NCI-H1694 treated with DMSO at 0.1 percent for 48 hours (cell line): ENCODE data around the gene ENTPD2.
A peak's percentile ranks its signal among the peaks of the same experiment; 100 is the strongest.

Source experiments
- DNase-seq: peaks from one replicate; lab custom pipeline; 2025; lab: John Stamatoyannopoulos, UW

ENTPD2 gene

GRCh38 chr9:137053944-137054931, at the start of gene ENTPD2:
TSS of gene ENTPD2 (minus strand) at chr9:137054061. CDS start at chr9:137053997, 64 bp downstream.
- no peak for DNase-seq

DNA sequence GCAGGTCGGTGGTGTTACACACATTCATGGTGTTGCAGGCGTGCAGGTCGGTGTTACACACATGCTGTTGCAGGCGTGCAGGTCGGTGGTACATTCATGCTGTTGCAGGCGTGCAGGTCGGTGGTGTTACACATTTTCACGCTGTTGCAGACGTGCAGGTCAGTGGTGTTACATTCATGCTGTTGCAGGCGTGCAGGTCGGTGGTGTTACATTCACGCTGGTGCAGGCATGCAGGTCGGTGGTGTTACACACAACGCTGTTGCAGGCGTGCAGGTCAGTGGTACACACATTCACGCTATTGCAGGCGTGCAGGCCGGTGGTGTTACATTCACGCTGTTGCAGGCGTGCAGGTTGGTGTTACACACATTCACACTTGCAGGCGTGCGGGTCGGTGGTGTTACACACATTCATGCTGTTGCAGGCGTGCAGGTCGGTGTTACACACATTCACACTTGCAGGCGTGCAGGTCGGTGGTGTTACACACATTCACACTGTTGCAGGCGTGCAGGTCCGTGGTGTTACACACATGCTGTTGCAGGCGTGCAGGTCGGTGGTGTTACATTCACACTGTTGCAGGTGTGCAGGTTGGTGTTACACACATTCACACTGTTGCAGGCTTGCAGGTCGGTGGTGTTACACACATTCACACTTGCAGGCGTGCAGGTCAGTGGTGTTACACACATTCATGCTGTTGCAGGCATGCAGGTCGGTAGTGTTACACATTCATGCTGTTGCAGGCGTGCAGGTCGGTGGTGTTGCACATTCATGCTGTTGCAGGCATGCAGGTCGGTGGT, 49.5 kb upstream of the ENTPD2 start:
- DNase-seq, result no peak

DNA sequence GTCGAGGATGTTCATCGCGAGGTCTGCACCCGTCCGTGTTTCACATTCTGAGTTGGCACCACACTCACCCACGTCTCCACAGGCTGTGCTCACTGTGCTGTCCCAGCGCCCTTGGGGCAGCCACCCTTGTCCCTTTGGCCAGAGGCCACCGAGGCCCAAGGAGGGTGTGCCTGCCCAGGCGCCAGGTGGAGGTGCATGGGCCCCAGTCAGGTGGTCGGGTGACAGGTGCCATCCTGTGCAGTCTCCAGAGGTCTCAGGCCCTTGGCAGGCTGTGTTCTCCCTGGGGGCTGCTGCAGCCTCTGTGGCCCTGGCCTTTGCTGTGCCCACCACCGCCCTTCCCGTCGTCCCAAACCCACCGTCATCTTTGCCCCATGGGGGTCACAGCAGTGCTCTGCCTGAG, 45.4 kb upstream of the ENTPD2 start:
- DNase-seq, result no peak

DNA sequence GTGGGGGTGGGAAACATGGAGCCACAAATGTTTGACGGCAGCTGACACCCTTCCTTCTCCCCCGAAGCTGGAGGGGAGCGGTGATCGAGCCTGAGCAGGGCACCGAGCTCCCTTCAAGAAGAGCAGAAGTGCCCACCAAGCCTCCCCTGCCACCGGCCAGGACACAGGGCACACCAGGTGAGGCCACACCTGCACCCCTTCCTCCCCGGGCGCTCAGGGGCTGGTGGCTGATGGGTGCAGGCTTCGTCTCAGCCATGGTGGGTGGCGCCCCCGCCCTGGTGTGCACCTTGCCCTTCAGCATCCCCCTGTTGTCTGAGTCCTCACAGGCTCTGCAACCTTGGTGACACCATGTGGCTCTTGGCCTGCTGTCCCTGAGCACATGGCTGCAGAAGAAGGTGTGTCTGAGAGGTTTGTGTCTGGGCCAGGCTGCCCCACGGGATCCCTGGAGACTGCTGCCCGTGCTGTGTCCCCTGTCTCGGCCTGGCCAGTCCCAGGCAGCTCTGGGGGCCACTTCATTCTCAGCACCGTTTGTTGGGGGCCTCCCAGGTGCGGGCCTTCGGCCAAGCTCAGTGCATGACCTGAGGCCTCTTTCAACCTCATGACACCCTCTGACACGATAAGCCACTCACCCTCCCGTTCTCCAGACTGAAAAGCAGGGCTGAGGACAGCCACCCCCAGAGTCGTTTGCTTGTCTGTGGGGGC, 44.1 kb upstream of the ENTPD2 start:
- no peak for DNase-seq

GRCh38 chr9:137096785-137097546, 43.1 kb upstream of the ENTPD2 start:
- DNase-seq, result no peak

DNA sequence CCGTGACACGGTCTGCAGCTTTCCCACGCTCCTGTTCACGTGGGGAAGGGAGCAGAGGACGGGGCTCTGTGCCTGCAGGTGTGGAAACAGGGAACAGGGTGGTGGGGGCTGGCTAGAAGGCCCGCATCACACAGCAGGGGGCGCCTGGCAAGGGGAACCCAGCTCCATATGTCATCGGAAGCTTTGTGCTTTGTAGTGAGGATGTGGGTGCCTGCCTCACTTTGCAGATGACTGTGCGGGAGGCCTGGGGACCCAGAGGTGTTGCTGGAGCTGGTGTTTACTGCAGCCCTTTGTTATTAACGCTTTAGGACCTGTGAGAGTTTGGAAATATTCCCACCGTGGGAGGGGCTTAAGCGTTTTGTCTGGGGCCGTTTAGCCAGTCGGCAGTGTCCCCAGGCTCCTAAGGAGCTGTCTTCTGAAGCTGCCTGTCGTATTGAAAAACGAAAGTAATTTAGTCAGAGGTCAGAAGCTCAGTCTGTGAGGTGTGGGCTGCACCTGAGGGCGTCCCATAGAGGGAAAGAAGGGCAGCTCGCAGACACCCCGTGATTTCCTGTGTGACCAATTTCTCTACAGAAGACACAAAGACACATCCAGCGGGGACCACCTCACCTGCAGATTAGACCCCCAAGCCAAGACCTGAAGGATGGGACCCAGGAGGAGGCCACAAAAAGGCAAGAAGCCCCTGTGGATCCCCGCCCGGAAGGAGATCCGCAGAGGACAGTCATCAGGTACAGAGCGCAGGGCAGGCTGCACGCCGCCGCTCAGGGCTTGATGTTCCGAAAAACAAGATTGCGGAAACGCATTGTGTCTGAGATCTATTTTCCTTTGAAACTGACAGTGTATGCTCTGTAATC, 42.0 kb upstream of the ENTPD2 start:
- DNase-seq, result peak; percentile 7

DNA sequence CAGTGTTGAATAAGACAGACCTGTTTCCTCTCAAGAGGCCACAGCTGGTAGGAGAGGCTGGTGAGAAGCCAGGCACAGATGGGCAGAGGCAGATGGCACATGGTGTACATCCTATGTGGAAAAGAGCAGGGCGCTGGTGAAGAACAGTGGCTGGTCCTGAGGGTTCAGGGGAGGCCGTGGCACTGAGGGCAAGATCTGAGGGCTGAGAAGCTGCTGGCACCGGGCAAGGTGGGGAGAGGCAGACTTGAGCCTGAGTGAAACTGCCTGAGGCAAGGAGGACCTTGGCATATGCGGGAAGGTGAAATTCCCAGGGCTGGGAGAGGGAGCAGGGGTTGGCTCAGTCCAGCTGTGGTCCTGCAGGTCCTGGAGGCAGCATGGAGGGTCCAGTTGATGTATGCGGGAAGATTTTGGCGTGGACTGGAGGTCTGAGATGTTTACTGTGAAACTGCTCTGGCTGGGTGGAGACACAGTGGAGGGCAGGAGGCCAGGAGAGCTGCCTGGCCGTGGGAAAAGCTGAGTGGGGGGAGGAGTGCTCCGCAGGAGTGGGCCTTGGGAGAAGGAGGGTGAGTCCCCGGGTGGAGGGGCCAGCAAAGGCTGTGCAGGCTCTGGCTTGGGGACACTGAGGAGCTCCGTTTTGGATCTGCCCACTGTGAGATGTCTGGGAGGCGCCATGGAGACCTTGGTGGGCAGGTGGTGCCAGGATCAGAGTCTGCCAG, 35.5 kb upstream of the ENTPD2 start:
- peak; percentile 31 for DNase-seq

GRCh38 chr9:137088121-137088520, 34.3 kb upstream of the ENTPD2 start:
- DNase-seq, result no peak

DNA sequence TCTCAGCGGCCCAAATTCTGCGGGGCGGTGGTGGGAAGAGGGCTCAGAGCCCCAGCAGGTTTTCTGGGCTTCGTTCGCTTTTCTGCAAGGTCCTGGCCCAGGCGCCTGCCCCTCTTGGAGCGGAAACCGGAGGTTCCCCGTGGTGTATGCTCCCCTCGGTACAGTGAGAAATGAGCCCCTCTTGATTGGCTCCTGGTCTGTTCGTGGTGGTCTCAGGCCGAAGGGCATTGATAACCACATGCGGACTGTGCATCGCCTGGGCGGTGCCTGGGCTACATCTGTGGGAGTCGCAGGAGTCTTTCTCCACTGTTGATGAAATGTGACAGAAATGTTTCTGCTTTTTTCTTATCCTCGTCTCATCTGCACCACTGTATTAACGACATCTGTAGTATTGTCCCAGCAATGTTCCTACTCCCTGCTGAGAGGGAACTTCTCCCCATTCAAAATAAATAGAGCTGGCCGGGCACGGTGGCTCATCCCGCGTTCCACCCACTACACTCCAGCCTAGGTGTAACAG, 33.6 kb upstream of the ENTPD2 start:
- no peak for DNase-seq

DNA sequence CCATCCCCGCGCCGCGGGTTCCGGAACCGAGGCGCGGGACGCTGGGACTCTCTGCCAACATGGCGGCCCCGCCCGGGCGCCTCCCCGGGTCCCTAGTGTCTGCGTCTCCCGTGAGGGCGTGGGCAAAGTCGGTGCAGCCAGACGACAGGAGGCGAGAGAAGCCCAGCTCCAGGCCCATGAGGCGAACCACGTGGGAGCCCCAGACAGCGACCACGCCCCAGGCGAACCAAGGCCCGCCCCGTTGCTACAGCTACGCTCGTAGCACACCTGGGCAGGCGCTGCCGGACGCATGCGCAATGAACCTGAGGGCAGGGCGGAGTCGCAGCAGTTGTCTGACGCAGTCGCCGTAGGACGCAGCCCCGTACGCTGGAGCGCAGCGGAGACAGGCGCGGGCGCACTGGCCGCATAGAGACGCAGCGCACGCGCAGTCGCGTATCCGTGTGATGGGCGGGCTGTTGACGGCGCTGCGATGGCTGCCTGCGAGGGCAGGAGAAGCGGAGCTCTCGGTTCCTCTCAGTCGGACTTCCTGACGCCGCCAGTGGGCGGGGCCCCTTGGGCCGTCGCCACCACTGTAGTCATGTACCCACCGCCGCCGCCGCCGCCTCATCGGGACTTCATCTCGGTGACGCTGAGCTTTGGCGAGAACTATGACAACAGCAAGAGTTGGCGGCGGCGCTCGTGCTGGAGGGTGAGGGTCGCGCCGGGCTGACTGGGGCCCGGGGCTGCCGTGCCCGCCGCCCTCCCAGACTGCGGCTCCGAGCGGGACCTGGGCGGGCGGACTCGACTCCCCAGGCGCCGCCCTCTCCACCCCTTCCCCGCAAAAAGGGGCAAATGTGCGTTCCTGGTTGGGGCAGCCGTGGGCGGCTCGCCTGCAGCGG, 32.9 kb upstream of the ENTPD2 start, which contains the start of gene MAN1B1:
Gene MAN1B1, plus strand, starts transcription at position 455 of the 878 bp plus-strand sequence. Its CDS starts 15 bp downstream, at position 470.
- peak; percentile 93 for DNase-seq

- no peak for DNase-seq
These were observed 32.2 kb upstream of the ENTPD2 start for GRCh38 chr9:137085920-137086530.

DNA sequence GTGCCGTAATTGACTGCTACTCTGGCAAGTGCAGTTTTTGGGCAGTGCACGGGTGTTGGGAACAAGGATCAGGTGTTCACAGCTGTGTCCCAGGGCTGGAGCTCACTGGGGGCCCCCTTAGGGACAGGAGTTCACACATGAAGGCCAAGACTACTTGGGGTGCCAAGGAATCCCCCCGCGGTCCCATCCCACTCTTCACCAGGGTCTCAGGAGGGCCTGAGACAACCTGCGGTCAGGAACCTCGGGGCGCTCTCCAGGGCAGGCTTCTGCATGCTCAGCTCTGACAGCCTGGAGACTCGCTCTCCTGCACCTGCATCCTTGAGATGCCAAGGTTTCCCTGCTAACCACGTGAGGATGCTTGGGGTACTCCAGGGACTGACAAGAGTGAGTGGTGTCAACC, 30.7 kb upstream of the ENTPD2 start:
- DNase-seq, result no peak

DNA sequence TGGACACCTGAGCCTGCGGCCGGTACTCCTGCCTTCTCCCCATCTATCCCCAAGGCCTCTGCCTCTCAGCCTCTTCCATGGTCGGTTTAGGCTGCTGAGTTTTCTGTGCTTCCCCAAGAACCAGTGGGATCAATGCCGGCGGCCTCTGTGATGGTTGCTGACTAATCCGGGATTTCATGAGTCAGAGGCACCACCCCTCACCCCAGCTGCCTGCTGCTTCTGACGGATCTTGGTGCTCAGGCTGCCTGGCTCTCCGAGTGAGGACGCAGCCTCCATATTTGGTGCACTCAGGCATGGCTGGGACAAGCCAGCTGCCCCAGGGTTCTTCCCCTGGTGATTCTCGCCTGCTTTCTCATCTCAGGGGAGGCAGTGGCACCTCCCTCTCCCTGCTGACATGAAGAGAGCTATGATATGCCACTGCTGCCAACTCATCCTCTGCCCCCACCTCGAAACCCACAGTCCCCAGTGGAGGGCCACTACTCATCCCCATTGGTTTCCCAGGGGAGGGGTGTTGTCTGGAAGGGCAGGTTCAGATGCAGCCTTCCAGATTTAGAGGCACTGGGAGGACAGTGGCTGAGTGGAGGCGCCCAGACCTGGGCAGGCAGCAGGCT, 29.6 kb upstream of the ENTPD2 start:
- DNase-seq, result no peak

DNA sequence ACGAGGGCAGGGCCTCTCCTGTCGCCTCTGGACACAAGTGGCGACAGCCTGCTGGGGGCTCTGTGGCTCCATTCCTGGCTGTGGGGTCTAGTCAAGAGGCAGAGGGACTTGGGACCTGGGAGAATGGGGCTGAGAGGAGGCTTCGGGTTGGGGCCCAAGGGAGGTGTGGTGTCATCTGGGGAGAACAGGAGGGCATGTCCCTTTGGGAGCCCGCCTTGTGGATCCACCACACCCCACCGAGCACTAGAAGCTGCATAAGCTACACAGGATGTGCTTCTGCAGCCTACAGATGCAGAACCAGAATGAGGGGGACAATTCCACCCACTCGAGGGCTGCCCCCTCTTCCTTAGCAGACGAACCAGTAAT, 29.0 kb upstream of the ENTPD2 start:
- DNase-seq, result no peak

DNA sequence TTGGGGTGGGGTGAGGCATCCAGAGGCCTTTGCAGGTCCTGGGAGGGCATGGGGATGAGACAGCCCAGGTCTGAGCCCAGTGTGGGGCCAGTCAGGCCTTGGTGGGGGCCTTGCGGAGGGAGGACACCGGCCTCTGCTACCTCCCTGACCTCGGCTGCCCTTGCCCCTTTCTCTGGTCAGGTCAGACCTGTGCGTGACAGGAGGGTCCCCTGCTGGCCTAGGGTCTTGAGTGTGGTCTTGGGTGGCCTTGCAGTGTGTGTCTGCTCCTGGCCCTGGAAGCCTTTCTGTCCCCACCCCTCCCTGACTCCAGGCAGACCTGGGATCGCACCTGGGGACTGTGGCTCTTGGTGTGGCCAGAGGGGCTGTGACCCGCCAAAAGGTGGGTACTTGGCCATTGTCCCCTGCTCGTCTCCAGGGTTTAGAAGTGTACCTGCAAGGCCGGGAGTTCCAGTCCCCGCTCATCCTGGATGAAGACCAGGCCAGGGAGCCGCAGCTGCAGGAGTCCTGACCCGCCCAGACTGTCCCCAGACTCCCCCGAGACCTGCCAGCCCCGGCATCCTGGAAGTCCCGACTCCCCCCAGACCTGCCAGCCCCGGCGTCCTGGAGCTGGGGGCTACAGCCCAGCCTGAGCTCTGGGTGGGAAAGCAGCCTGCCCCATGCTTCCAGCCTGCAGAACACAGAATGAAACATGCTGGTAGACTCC, 28.5 kb upstream of the ENTPD2 start:
- DNase-seq, result no peak

GRCh38 chr9:137080260-137081122, 26.6 kb upstream of the ENTPD2 start:
- DNase-seq, result no peak
